DND-41 (cell line): Measurements from ENCODE around the gene SMIM41.
"Not testable (repeated sequence)": the region's sequence is repeated elsewhere in the genome, so short reads cannot be mapped to it uniquely, and the experiment has no call there.

Experiments
- CTCF ChIP-seq: IDR thresholded peaks from 2 replicates; pipeline ENCODE4 v1.5.1; 2012; ENCODE audit warnings: borderline replicate concordance, low read length, moderate library complexity, mild to moderate bottlenecking; ENCODE audit not compliant: poor library complexity, severe bottlenecking; ENCODE audit errors: extremely low read depth
- EZH2 ChIP-seq: IDR thresholded peaks from 3 replicates; pipeline ENCODE4 v1.6.1; 2012; ENCODE audit warnings: borderline replicate concordance, low read depth, mild to moderate bottlenecking, moderate library complexity, low read length, inconsistent platforms; ENCODE audit not compliant: severe bottlenecking

- TF ChIP-seq CTCF, EZH2: not testable (repeated sequence)
These were observed 37.0 kb downstream of the SMIM41 start for GRCh38 chr12:52116222-52117125.
